HL-60 (cell line): ENCODE results near the gene SEZ6.

Experiments used
- DNase-seq, 2 experiments: peaks; one replicate each; pipeline ENCODE4 v3.0.0-alpha.2; 2010 to 2020; ENCODE audit warnings: low read depth in 1 of 2, low spot score in 1 of 2
- H3K27ac ChIP-seq: fragments of 250-450 bp; sonication (Bioruptor Pico); replicated peaks from 2 replicates; pipeline ENCODE4 v1.5.1; 2020; ENCODE audit warnings: mild to moderate bottlenecking, moderate library complexity
- H3K27me3 ChIP-seq: fragments of 250-450 bp; sonication (Bioruptor Pico); 2 replicates; pipeline ENCODE4 v1.5.1; 2021; ENCODE audit warnings: mild to moderate bottlenecking, moderate library complexity; ENCODE audit not compliant: insufficient read depth, poor library complexity, severe bottlenecking
- H3K4me3 ChIP-seq: replicated peaks from 2 replicates; pipeline ENCODE4 v1.5.1; 2011; ENCODE audit warnings: mild to moderate bottlenecking, control low read depth, low read length; ENCODE audit not compliant: insufficient read depth
- CTCF ChIP-seq: IDR thresholded peaks from one replicate; pipeline ENCODE4 v1.5.1; 2011; ENCODE audit warnings: low read length, control low read depth, inconsistent platforms; ENCODE audit not compliant: insufficient read depth
- GABPA ChIP-seq: IDR thresholded peaks from 2 replicates; pipeline ENCODE4 v1.6.1; 2012; ENCODE audit warnings: low read depth
- POLR2AphosphoS5 ChIP-seq: IDR thresholded peaks from 2 replicates; pipeline ENCODE4 v1.6.1; 2012; ENCODE audit warnings: low read depth
- SPI1 ChIP-seq: IDR thresholded peaks from 2 replicates; pipeline ENCODE4 v1.6.1; 2012; ENCODE audit warnings: low read depth, mild to moderate bottlenecking, borderline replicate concordance
- TF ChIP-seq, protein P1 (sequence below): IDR thresholded peaks from 2 replicates; pipeline ENCODE4 v1.6.1; 2012; ENCODE audit warnings: low read depth; ENCODE audit not compliant: insufficient replicate concordance

SEZ6 gene

GRCh38 chr17:28958820-28959455 lies 46.9 kb downstream of the SEZ6 start:
- no peak overlapping the region for H3K4me3 ChIP-seq
- no peak for DNase-seq
- no peaks in the 10 kb centered on the region for H3K27me3 ChIP-seq
- H3K27ac ChIP-seq, result no peak overlapping the region
- TF ChIP-seq GABPA (no peak), SPI1 (no peak), CTCF (no peak), POLR2AphosphoS5 (no peak)
- TF ChIP-seq, protein P1, sequence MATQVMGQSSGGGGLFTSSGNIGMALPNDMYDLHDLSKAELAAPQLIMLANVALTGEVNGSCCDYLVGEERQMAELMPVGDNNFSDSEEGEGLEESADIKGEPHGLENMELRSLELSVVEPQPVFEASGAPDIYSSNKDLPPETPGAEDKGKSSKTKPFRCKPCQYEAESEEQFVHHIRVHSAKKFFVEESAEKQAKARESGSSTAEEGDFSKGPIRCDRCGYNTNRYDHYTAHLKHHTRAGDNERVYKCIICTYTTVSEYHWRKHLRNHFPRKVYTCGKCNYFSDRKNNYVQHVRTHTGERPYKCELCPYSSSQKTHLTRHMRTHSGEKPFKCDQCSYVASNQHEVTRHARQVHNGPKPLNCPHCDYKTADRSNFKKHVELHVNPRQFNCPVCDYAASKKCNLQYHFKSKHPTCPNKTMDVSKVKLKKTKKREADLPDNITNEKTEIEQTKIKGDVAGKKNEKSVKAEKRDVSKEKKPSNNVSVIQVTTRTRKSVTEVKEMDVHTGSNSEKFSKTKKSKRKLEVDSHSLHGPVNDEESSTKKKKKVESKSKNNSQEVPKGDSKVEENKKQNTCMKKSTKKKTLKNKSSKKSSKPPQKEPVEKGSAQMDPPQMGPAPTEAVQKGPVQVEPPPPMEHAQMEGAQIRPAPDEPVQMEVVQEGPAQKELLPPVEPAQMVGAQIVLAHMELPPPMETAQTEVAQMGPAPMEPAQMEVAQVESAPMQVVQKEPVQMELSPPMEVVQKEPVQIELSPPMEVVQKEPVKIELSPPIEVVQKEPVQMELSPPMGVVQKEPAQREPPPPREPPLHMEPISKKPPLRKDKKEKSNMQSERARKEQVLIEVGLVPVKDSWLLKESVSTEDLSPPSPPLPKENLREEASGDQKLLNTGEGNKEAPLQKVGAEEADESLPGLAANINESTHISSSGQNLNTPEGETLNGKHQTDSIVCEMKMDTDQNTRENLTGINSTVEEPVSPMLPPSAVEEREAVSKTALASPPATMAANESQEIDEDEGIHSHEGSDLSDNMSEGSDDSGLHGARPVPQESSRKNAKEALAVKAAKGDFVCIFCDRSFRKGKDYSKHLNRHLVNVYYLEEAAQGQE, result no peak

- TF ChIP-seq CTCF, result no peak
- no peak for TF ChIP-seq GABPA
- TF ChIP-seq SPI1, result no peak
- TF ChIP-seq, protein P1, result no peak
- TF ChIP-seq POLR2AphosphoS5, result no peak
- no peaks in the 10 kb centered on the region for H3K27me3 ChIP-seq
- no peak for DNase-seq
- no peak overlapping the region for H3K27ac ChIP-seq
- H3K4me3 ChIP-seq, result no peak overlapping the region
Measured at GRCh38 chr17:28957992-28958355, 47.9 kb downstream of the SEZ6 start.

DNA sequence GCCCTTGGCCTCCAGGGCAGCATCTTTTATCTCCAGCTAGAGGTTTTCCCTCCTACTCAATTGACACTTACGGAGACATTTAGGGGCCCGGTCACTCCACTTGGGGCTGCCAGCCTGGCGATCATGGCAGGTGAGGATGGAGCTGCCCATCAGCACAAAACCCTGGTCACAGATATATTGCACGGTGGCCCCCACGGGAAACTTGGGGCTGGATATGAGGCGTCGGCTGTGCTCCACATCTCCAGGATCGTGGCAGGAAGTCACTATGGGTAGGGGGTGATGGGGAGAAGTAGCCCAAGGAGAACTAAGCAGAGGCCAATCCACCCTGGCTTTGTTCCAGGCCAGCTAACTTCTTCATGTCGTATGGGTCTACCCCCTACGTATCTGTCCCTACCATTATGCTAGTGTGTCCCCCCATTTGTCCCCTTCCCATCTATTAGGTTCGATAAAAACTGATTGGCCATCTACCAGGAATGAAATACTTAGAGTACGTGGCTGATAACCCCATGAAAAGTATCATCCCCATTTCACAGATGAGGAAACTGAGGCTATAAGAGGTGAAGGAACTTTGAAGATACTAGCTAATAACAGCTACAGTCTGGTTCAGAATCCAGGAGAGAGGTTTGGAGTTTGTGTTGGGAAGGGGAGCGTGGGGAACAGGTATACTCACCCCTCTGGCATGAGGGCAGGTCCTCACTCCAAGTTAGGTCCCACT lies 48.4 kb downstream of the SEZ6 start:
- Histone ChIP-seq H3K4me3 (no peak overlapping the region), H3K27me3 (no peaks in the 10 kb centered on the region), H3K27ac (no peak overlapping the region)
- TF ChIP-seq GABPA (no peak), CTCF (no peak), POLR2AphosphoS5 (no peak), SPI1 (no peak)
- TF ChIP-seq, protein P1, result no peak
- no peak for DNase-seq
